ENCODE measurements around the gene PGGHG.
"Not testable (repeated sequence)": the region's sequence is repeated elsewhere in the genome, so short reads cannot be mapped to it uniquely, and the experiment has no call there.

PGGHG gene

DNA sequence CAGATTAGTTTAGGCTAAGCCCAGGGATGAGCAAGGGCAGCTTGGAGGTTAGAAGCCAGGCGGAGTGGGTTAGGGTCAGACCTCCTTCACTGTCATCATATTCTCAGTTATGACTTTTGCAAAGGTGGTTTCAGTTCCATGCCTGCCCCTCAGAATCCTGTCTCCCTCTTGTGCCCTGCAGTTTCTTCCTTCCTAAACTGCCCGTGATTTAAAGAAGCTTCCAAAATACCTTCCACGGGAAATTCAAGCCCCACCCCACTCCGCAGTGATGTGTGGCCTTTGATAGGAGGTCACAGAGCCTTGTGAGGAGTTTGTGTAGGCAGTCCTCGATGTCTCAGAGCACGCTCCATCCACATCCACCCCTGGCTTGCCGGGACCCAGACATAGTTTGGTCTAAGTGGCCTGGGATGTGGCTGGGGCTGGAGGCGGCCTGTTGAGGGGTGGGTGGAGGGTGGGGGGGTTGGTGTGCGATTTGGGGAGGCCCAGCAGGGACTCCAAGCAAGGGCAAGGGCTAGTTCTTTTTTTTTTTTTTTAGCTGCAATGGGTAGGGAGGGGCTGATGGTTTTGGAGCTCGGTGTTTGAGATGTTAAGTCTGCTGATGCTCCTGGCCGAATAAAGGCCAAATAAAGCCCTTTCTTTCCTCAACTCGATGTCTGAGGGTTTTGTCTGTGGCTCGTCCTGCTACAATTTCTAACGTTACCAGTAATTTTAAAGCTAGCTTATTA is 23.3 kb downstream of the PGGHG start:
- no peak overlapping the region for H2AFZ ChIP-seq (ENCODE audit: low read length, unreplicated experiment)
- H3K27me3 ChIP-seq (ENCODE audit: insufficient read depth, low read length) = no peaks in the 10 kb centered on the region
- peaks cover 70% of the 10 kb centered on the region for H3K79me2 ChIP-seq (ENCODE audit: control insufficient read depth, insufficient read depth, low read length, unreplicated experiment)
- H3K27ac ChIP-seq (ENCODE audit: low read depth, low read length) = peak overlapping the region; percentile 91
- peaks cover 17% of the 10 kb centered on the region for H3K4me1 ChIP-seq (ENCODE audit: control insufficient read depth, insufficient read depth, low read length, unreplicated experiment)
- peaks cover 19% of the 10 kb centered on the region; the same call in 1 of the 2 replicates for H3K36me3 ChIP-seq (ENCODE audit: insufficient read depth, low read length)
- peak overlapping the region; percentile 85 for H3K4me3 ChIP-seq (ENCODE audit: low read depth, low read length)

DNA sequence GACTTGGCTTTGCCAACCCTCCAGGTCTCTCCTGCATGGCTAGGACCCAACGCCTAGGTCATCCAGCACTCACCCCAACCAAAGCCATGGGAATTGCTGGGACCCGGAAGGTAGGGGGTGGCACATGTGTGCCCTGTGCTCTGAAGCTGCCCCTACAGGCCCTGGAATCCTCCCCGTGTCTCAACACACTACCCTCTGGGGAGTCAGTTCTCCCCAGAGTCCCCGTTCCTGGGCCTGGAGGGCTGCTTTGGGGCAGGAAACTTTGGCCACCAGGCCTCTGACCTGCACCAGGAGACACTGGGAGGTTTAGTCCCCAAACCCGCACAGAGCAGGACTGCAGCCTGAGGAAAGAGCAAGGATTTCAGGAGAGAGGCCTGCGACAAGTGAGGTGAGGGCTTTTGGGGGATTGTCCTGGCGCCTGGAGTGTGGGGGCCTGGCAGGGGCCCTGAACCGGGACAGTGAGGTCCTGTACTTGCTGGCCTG is 24.4 kb downstream of the PGGHG start:
- H3K79me2 ChIP-seq (ENCODE audit: control insufficient read depth, insufficient read depth, low read length, unreplicated experiment) = peaks cover 76% of the 10 kb centered on the region
- H3K4me3 ChIP-seq (ENCODE audit: low read depth, low read length) = peak overlapping the region; percentile 85
- H3K27ac ChIP-seq (ENCODE audit: low read depth, low read length) = peak overlapping the region; percentile 91
- no peak overlapping the region for H2AFZ ChIP-seq (ENCODE audit: low read length, unreplicated experiment)
- no peaks in the 10 kb centered on the region for H3K27me3 ChIP-seq (ENCODE audit: insufficient read depth, low read length)
- H3K36me3 ChIP-seq (ENCODE audit: insufficient read depth, low read length) = peaks cover 19% of the 10 kb centered on the region; the same call in 1 of the 2 replicates
- H3K4me1 ChIP-seq (ENCODE audit: control insufficient read depth, insufficient read depth, low read length, unreplicated experiment) = peaks cover 22% of the 10 kb centered on the region

DNA sequence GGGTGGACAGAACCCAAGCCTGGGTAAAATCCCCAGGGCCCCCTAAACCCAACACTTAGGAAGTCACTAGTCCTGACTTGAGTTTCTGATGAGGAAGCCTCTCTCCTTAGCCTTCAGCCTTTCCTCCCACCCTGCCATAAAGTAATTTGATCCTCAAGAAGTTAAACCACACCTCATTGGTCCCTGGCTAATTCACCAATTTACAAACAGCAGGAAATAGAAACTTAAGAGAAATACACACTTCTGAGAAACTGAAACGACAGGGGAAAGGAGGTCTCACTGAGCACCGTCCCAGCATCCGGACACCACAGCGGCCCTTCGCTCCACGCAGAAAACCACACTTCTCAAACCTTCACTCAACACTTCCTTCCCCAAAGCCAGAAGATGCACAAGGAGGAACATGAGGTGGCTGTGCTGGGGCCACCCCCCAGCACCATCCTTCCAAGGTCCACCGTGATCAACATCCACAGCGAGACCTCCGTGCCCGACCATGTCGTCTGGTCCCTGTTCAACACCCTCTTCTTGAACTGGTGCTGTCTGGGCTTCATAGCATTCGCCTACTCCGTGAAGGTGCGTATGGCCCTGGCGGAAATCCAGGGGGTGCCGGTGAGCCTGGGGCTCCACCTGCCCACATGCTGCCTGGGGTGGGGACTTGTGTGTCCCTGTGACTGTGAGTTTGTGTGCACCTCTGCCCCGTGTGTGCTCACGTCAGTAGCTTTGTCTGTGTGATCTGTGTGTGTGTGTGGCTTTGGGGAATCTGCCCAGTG is 25.0 kb downstream of the PGGHG start, which contains the start of gene IFITM1:
Gene IFITM1 (plus strand): TSS at position 254 of the 767 bp plus-strand sequence. CDS start 131 bp downstream, at position 385.
- H3K36me3 ChIP-seq (ENCODE audit: insufficient read depth, low read length) = peaks cover 19% of the 10 kb centered on the region; the same call in 1 of the 2 replicates
- H3K27ac ChIP-seq (ENCODE audit: low read depth, low read length) = peak within 1 kb of the TSS; percentile 91
- no peaks in the 10 kb centered on the region for H3K27me3 ChIP-seq (ENCODE audit: insufficient read depth, low read length)
- no peak within 1 kb of the TSS for H2AFZ ChIP-seq (ENCODE audit: low read length, unreplicated experiment)
- H3K4me1 ChIP-seq (ENCODE audit: control insufficient read depth, insufficient read depth, low read length, unreplicated experiment) = peaks cover 22% of the 10 kb centered on the region
- peak within 1 kb of the TSS; percentile 85 for H3K4me3 ChIP-seq (ENCODE audit: low read depth, low read length)
- peaks cover 72% of the 10 kb centered on the region for H3K79me2 ChIP-seq (ENCODE audit: control insufficient read depth, insufficient read depth, low read length, unreplicated experiment)

DNA sequence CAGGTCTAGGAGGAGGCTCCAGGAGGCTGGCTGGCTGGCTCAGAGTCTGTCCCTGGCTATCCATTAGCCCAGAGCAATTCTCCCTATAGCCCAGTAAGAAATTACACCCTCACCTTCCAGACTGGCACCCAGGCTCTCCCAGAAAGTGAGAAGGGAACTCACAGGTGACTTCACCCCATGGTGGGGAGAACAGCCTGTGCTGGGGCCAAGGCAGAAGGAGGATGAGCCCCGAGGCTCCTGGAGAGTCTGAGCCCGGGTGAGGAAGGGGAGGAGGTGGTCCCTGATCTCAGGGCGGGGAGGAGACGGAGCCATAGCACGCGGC is 25.6 kb downstream of the PGGHG start:
- Histone ChIP-seq H3K79me2 (ENCODE audit: control insufficient read depth, insufficient read depth, low read length, unreplicated experiment) (peaks cover 69% of the 10 kb centered on the region), H3K27ac (ENCODE audit: low read depth, low read length) (peak overlapping the region; percentile 91), H3K4me1 (ENCODE audit: control insufficient read depth, insufficient read depth, low read length, unreplicated experiment) (peaks cover 22% of the 10 kb centered on the region), H3K4me3 (ENCODE audit: low read depth, low read length) (peak overlapping the region; percentile 85), H3K36me3 (ENCODE audit: insufficient read depth, low read length) (peaks cover 20% of the 10 kb centered on the region; the same call in 1 of the 2 replicates)
- H3K27me3 ChIP-seq (ENCODE audit: insufficient read depth, low read length); H2AFZ ChIP-seq (ENCODE audit: low read length, unreplicated experiment): not testable (repeated sequence)

DNA sequence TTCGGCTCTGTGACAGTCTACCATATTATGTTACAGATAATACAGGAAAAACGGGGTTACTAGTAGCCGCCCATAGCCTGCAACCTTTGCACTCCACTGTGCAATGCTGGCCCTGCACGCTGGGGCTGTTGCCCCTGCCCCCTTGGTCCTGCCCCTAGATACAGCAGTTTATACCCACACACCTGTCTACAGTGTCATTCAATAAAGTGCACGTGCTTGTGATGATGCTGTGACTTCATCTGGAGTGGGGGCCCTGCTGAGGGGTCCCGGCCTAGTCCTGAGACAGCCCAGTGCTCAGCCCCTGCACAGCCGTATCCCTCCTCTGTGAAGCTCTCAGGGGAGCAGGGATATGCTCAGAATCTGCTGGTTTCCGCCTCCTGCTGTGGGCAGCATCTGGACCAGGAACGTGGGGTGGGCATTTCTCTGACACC is 26.1 kb downstream of the PGGHG start:
- Histone ChIP-seq H3K27me3 (ENCODE audit: insufficient read depth, low read length) (no peaks in the 10 kb centered on the region), H3K4me3 (ENCODE audit: low read depth, low read length) (peak overlapping the region; percentile 85), H3K4me1 (ENCODE audit: control insufficient read depth, insufficient read depth, low read length, unreplicated experiment) (peaks cover 22% of the 10 kb centered on the region), H2AFZ (ENCODE audit: low read length, unreplicated experiment) (no peak overlapping the region), H3K27ac (ENCODE audit: low read depth, low read length) (peak overlapping the region; percentile 91; the same call in 1 of the 2 replicates), H3K36me3 (ENCODE audit: insufficient read depth, low read length) (peaks cover 22% of the 10 kb centered on the region; the same call in 1 of the 2 replicates), H3K79me2 (ENCODE audit: control insufficient read depth, insufficient read depth, low read length, unreplicated experiment) (peaks cover 69% of the 10 kb centered on the region)

DNA sequence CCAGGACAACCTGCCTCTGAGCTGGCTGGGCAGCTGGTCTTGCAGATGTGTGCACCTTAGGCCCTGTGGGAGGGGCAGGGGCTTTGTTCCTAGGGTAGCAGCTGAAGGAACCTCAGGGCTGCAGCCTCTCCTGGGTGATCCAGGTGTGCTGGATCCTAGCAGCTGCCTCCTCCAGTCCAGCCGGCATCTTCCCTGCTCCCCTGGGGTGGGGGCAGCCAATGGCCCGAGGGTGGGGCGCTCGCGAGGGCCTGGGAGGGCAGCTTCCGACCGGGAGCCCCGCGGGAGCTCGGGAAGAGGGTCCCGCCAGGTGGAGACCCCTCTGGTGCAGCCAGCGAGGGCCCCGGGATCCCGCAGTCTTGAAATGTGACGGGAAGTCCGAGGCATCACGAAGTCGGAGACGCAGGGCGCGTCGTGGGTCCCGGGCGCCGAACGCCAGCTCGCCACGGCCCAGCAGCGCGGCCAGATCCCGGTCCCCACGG is 26.6 kb downstream of the PGGHG start:
- H3K36me3 ChIP-seq (ENCODE audit: insufficient read depth, low read length) = peaks cover 22% of the 10 kb centered on the region; the same call in 1 of the 2 replicates
- H2AFZ ChIP-seq (ENCODE audit: low read length, unreplicated experiment) = no peak overlapping the region
- H3K79me2 ChIP-seq (ENCODE audit: control insufficient read depth, insufficient read depth, low read length, unreplicated experiment) = peaks cover 73% of the 10 kb centered on the region
- H3K4me1 ChIP-seq (ENCODE audit: control insufficient read depth, insufficient read depth, low read length, unreplicated experiment) = peaks cover 22% of the 10 kb centered on the region
- H3K4me3 ChIP-seq (ENCODE audit: low read depth, low read length) = peak overlapping the region; percentile 85
- H3K27ac ChIP-seq (ENCODE audit: low read depth, low read length) = peak overlapping the region; percentile 91
- no peaks in the 10 kb centered on the region for H3K27me3 ChIP-seq (ENCODE audit: insufficient read depth, low read length)

DNA sequence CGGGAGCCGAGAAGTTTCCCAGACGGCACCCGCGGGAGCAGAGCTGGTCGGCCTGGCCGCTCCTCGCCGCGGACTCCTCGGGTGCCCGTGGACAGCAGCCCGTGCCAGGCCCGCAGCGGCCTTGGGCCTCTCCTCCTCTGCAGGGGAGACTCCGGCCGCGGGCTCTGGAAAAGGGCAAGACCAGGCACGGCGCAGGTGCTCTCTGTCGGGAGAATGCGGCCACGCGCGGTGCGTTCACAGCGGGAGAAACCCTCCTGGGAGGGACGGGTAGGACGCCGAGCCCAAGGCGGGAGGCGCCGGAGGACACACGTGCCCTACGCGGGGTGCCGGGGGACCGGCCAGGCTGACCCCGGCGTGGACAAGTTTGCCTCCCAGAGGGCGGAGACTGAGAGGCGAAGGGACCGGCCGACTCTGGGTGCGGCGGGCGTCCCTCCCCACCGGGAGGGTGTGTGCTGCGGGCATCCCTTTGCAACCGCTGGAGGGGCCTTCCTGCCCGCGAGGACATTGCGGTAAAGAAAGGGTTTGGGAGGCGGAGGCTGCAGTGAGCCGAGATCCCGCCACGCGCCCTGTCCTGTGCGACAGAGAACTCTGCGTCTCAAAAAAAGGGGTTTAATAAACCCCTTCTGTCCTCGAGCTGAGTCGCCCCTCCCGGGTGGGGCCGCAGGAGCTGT is 27.2 kb downstream of the PGGHG start:
- Histone ChIP-seq H3K4me1 (ENCODE audit: control insufficient read depth, insufficient read depth, low read length, unreplicated experiment) (peaks cover 22% of the 10 kb centered on the region), H3K27ac (ENCODE audit: low read depth, low read length) (peak overlapping the region; percentile 91), H3K27me3 (ENCODE audit: insufficient read depth, low read length) (no peaks in the 10 kb centered on the region), H3K36me3 (ENCODE audit: insufficient read depth, low read length) (peaks cover 22% of the 10 kb centered on the region; the same call in 1 of the 2 replicates), H2AFZ (ENCODE audit: low read length, unreplicated experiment) (no peak overlapping the region), H3K79me2 (ENCODE audit: control insufficient read depth, insufficient read depth, low read length, unreplicated experiment) (peaks cover 74% of the 10 kb centered on the region), H3K4me3 (ENCODE audit: low read depth, low read length) (peak overlapping the region; percentile 85)

DNA sequence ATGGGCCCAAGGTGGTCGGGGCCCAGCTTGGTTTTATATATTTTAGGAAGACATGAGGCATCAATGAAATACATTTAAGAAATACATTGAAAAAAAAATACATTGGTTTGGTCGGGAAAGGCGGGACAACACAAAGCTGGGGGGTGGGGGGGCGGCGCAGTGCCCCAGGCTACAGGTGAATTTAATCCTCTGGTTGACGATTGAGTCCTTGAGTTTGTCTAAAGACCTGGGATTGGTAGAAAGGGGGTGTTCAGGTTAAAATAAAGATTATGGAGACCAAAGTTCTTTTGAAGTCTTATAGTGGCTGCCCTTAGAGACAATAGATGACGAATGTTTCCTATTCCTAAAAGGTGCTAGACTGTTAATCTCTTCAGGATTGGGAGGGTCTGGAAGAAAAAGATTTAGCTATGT is 28.0 kb downstream of the PGGHG start:
- Histone ChIP-seq H3K4me3 (ENCODE audit: low read depth, low read length) (peak overlapping the region; percentile 85), H3K79me2 (ENCODE audit: control insufficient read depth, insufficient read depth, low read length, unreplicated experiment) (peaks cover 71% of the 10 kb centered on the region), H3K27ac (ENCODE audit: low read depth, low read length) (peak overlapping the region; percentile 91)

DNA sequence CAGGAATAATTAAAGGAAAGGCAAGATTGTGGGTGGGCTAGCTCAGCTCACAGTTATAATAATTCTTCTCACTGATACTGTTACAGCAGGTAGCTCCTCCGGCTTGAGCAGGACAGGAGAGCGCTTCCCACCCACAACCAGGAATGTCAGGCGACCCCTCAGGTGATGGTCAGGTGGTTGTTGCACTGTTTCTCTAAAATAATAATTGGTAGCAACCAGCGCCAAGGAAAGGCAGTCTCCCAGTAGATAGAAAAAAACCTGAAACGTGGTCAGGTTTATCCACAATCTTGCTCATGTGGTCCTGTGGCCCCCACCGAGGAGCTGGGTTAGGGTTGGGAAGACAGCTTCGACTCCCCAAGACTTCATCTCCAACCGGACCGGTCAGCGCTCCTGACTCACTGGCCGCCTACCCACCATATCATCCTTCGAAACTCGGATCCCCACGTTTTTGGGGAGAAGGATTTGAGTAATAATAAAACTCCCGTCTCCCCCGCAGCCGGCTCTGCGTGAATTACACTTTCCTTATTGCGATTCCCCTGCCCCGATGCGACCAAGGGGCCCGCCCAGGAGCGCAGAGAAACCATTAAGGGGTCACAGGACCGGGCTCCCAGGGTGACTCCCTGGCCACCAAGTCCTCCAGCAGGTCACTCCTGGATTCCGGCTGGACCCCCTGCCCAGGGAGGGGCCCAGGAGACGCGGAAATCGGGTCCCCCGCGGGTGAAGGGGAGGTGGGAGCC is 28.9 kb downstream of the PGGHG start:
- peaks cover 13% of the 10 kb centered on the region for H3K4me1 ChIP-seq (ENCODE audit: control insufficient read depth, insufficient read depth, low read length, unreplicated experiment)
- H3K79me2 ChIP-seq (ENCODE audit: control insufficient read depth, insufficient read depth, low read length, unreplicated experiment) = peaks cover 64% of the 10 kb centered on the region
- H3K36me3 ChIP-seq (ENCODE audit: insufficient read depth, low read length) = peaks cover 22% of the 10 kb centered on the region; the same call in 1 of the 2 replicates
- H2AFZ ChIP-seq (ENCODE audit: low read length, unreplicated experiment); H3K27me3 ChIP-seq (ENCODE audit: insufficient read depth, low read length): not testable (repeated sequence)
- H3K4me3 ChIP-seq (ENCODE audit: low read depth, low read length) = peak overlapping the region; percentile 85
- H3K27ac ChIP-seq (ENCODE audit: low read depth, low read length) = peak overlapping the region; percentile 91

More for the DNA sequence above, 28.0 kb downstream of the PGGHG start:
- H2AFZ ChIP-seq (ENCODE audit: low read length, unreplicated experiment) = no peak overlapping the region
- H3K4me1 ChIP-seq (ENCODE audit: control insufficient read depth, insufficient read depth, low read length, unreplicated experiment) = peaks cover 19% of the 10 kb centered on the region
- H3K27me3 ChIP-seq (ENCODE audit: insufficient read depth, low read length) = no peaks in the 10 kb centered on the region
- H3K36me3 ChIP-seq (ENCODE audit: insufficient read depth, low read length) = peaks cover 22% of the 10 kb centered on the region; the same call in 1 of the 2 replicates
